Subcutaneous abdominal adipose tissue (tissue), 5 donors: ENCODE data around the gene YBX1.

ENCODE experiments used
- H3K27ac ChIP-seq: one replicate; pipeline ENCODE4 v1.7.0; 2013; ENCODE audit warnings: low read depth, mild to moderate bottlenecking, inconsistent platforms, low read length, moderate library complexity
- H3K27me3 ChIP-seq, 5 donors: one replicate each; pipeline ENCODE4 v1.7.0; 2013; ENCODE audit warnings: low read length in 5 of 5, inconsistent platforms in 1 of 5; ENCODE audit not compliant: control insufficient read depth in 5 of 5, insufficient read depth in 4 of 5
- H3K36me3 ChIP-seq, 5 donors: one replicate each; pipeline ENCODE4 v1.7.0; 2013; ENCODE audit warnings: low read length in 5 of 5; ENCODE audit not compliant: control insufficient read depth in 5 of 5, insufficient read depth in 5 of 5
- H3K4me1 ChIP-seq, 5 donors: one replicate each; pipeline ENCODE4 v1.7.0; 2013; ENCODE audit warnings: low read length in 5 of 5, mild to moderate bottlenecking in 3 of 5, moderate library complexity in 1 of 5; ENCODE audit not compliant: control insufficient read depth in 5 of 5, insufficient read depth in 5 of 5
- H3K4me3 ChIP-seq, 5 donors: one replicate each; pipeline ENCODE4 v1.7.0; 2013; ENCODE audit warnings: low read length in 5 of 5, low read depth in 1 of 5
- H3K9ac ChIP-seq, 5 donors: one replicate each; pipeline ENCODE4 v1.7.0; 2013; ENCODE audit warnings: low read length in 5 of 5, mild to moderate bottlenecking in 4 of 5, moderate library complexity in 3 of 5
- H3K9me3 ChIP-seq, 5 donors: one replicate each; pipeline ENCODE4 v1.7.0; 2013; ENCODE audit warnings: low read length in 5 of 5; ENCODE audit not compliant: control insufficient read depth in 5 of 5
- donor health status: healthy.
- donor health status: healthy.
- donor health status: healthy.
- donor health status: healthy.
- donor health status: healthy.

Gene YBX1

DNA sequence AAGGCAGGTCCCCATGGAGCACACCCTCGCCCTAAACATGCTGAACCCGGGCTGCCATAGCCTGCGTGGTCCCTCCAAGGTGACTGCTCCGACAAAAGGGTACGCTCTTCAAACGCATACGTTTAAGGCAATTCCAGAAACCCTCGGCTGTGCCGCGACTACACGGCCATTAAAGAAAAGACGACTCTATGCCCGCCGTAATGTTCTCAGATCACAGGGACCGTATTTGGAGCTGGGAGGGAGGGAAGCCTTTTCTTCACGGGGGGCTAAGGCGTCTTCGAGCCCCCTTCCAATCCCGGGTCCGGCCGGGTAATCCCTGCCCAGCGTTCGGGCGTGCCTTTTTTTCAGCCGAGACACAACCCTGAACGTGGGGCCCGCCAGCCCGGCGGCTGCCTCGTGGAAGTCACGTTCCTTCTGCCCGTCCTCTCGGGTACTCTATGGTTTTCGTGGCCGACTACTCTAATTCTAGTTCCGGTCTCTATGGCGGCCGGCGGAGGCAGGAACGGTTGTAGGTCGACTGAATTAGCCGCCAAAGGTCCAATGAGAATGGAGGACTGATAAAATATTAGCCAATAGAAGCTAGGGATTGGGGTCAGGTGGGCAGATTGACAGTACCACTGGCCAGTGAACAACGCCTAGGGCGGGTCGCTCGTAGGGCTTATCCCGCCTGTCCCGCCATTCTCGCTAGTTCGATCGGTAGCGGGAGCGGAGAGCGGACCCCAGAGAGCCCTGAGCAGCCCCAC lies at the start of gene YBX1:
TSS of gene YBX1 (plus strand) at position 678 of the 743 bp plus-strand sequence. CDS start 148 bp downstream, outside the sequence.
- Histone ChIP-seq H3K36me3 (peaks cover 0 to 4% (median 2%) of the 10 kb centered on the region in 5 donors), H3K4me1 (peaks cover 0 to 60% (median 54%) of the 10 kb centered on the region in 5 donors), H3K27ac (peak within 1 kb of the TSS; percentile 94), H3K27me3 (no peaks in the 10 kb centered on the region), H3K9me3 (no peaks in the 10 kb centered on the region), H3K9ac (peak within 1 kb of the TSS; percentile 73 to 99 (median 91)), H3K4me3 (peak within 1 kb of the TSS; percentile 76 to 97 (median 84))

DNA sequence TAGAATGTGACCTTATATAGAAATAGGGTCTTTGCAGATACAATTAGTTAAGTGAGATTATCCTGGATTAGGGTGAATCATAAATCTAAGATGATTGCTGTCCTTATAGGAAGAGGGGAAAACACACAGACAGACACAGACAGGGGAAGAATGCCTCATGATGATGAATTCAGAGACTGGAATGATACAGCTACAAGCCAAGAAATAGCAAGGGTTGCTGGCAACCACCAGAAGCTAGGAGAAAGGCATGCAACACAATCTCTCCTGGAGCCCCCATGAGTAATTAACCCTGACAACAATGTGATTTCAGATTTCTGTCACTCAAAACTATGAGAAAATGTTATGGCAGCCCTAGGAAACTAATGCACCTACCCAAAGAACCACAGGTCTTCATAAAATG lies 43.1 kb upstream of the YBX1 start:
- Histone ChIP-seq H3K4me1 (peaks cover 0 to 12% (median 6%) of the 10 kb centered on the region in 5 donors), H3K36me3 (no peaks in the 10 kb centered on the region), H3K27ac (no peak overlapping the region), H3K9ac (no peak overlapping the region), H3K9me3 (no peaks in the 10 kb centered on the region), H3K4me3 (no peak overlapping the region), H3K27me3 (no peaks in the 10 kb centered on the region)

DNA sequence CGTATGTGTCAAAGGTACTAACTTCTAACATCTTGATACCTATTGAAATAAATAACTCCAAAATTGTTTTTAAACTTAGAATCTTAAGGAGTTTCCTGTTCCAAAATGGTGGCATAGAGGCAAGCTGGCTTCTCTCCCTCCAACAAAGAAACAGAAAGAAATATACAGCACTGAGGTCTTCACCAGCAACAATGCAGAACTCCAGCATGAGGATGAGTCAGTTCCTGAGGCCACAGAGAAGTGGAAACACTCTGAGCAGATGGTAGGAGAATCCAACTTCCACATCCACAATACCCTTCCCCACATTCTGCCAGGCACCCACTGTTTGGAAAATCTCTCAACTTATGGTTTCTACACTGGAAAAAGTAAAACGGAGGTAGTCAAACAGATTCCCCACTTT lies 36.2 kb upstream of the YBX1 start:
- H3K27ac ChIP-seq, result no peak overlapping the region
- H3K9me3 ChIP-seq, result no peaks in the 10 kb centered on the region
- H3K9ac ChIP-seq, result no peak overlapping the region
- H3K4me3 ChIP-seq, result no peak overlapping the region
- peaks cover 0 to 4% (median 0%) of the 10 kb centered on the region in 5 donors for H3K36me3 ChIP-seq
- H3K4me1 ChIP-seq, result no peaks in the 10 kb centered on the region
- no peaks in the 10 kb centered on the region for H3K27me3 ChIP-seq

DNA sequence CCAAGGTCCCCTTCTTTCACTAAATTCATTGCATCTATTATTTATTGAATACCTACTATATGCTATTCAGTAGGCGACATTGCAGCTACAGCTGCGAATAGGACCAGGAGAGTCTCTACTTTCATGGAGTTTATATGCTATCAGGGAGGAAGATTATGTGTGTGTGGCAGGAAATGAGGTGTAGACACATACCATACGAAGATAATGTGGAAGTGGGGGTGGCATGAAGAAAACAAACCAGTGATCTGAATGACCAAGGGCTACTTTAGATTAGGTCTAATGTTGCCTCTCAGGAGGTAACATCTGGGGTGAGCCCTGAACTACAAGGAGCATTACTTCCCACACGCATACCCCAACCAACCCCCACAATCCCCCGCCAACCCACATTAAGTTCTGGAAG lies 25.0 kb upstream of the YBX1 start:
- no peaks in the 10 kb centered on the region for H3K9me3 ChIP-seq
- H3K27ac ChIP-seq, result no peak overlapping the region
- H3K9ac ChIP-seq, result peak overlapping the region in 1 of 5 donors; percentile 98
- H3K4me1 ChIP-seq, result peaks cover 10 to 19% (median 18%) of the 10 kb centered on the region in 5 donors
- no peaks in the 10 kb centered on the region for H3K27me3 ChIP-seq
- H3K36me3 ChIP-seq, result peaks cover 8 to 19% (median 13%) of the 10 kb centered on the region in 5 donors
- peak overlapping the region in 4 of 5 donors; percentile 95 to 99 (median 97) for H3K4me3 ChIP-seq

DNA sequence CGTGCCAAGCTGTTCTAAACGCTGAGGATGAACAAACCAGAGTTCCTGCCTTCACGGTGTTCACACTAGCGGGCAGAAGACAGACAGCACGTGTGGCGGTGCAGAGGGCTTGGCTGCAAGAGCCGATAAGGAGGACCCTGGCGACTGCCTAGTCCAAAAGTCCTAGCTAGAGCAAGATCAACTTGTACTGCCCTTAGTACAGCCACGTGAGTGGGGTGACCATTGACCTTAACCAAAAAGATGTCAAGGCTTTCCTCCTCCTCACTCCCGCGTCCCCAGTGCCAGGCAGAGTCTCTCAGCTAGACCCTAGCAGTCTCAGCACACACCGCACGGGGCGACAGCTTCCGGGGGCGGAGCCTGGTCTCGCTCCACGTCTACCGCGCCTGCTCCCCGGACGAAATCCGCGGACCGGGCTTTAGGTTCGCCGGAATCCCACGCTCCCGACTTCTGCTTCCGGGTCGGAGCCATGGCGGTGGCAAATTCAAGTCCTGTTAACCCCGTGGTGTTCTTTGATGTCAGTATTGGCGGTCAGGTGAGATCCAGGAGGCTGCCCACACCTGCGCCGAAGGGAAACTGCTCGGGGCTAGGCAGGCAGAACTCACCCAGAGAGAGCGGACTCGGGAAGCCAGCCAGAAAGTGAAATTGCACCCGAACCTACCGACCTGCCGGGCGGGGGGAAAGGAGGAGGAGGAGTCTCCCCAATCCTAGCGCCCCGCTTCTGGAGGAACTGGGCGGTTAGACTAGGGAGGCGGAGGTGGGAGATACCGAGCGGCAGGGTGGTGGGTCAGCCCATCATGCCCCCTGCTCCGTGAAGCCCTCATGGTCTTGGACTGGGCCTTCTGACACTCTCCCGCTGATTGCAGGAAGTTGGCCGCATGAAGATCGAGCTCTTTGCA lies 24.0 kb upstream of the YBX1 start, which contains the start of gene PPIH:
TSS of gene PPIH (plus strand) at position 443 of the 896 bp plus-strand sequence. CDS start at position 467, 24 bp downstream.
- Histone ChIP-seq H3K27me3 (no peaks in the 10 kb centered on the region), H3K9ac (peak within 1 kb of the TSS; percentile 83 to 98 (median 87)), H3K9me3 (no peaks in the 10 kb centered on the region), H3K27ac (peak within 1 kb of the TSS; percentile 74), H3K36me3 (peaks cover 8 to 19% (median 15%) of the 10 kb centered on the region in 5 donors), H3K4me3 (peak within 1 kb of the TSS; percentile 95 to 99 (median 98)), H3K4me1 (peaks cover 10 to 19% (median 18%) of the 10 kb centered on the region in 5 donors)

DNA sequence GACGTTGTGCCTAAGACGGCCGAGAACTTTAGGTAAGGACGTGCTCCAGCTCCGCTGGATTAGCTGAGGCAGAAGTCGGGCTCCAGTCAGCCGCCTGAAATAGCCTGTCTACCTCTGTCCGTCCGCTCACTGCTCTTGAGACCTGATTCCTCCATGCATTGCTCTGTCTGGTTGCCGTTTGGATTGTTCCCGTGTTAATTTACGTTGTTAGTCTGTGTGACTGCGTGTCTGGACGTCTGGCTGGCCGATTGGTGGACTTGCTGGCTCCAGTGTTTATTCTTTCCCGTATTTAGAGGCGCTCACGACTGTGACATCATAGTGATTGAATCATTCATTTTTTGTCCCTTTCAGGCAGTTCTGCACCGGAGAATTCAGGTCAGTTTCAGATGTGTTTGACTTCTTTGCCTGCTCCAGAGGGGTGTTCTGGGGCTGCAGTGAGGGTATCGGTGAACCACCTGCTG lies 23.3 kb upstream of the YBX1 start:
- Histone ChIP-seq H3K9me3 (no peaks in the 10 kb centered on the region), H3K36me3 (peaks cover 11 to 21% (median 19%) of the 10 kb centered on the region in 5 donors), H3K4me1 (peaks cover 10 to 19% (median 18%) of the 10 kb centered on the region in 5 donors), H3K9ac (peak overlapping the region; percentile 83 to 98 (median 87)), H3K27me3 (no peaks in the 10 kb centered on the region), H3K4me3 (peak overlapping the region; percentile 95 to 99 (median 98)), H3K27ac (peak overlapping the region; percentile 74)

DNA sequence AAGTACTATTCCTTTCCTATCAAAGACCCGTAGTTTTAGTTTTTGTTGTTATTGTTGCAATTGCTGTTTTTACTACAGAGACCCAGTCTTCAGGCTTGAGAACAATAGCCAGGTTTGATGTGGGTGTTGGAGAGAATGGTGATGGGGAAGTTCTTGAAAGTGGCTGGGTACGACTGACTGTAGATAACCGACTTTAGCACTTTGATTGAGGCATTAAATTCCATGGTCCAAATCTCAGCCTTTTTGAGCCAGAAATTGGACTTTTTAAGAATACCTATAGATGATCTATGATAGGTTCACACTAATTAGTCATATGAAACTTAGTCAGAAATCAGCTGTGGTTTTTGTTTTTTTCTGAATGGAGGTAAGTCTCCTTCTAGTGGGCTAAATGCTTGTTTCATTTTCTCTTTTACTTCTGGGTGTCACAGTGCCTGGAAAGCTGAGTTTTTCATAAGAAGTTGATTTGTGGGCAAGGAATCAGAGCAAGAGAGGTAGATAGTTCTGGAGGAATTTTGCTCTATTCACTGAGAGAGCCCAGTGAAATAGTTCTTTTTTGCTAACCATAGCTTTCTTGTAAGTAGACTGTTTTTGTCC lies 21.2 kb upstream of the YBX1 start:
- Histone ChIP-seq H3K27ac (no peak overlapping the region), H3K27me3 (no peaks in the 10 kb centered on the region), H3K4me3 (no peak overlapping the region), H3K9ac (no peak overlapping the region), H3K4me1 (peaks cover 10 to 19% (median 18%) of the 10 kb centered on the region in 5 donors), H3K9me3 (no peaks in the 10 kb centered on the region), H3K36me3 (peaks cover 25 to 41% (median 33%) of the 10 kb centered on the region in 5 donors)

DNA sequence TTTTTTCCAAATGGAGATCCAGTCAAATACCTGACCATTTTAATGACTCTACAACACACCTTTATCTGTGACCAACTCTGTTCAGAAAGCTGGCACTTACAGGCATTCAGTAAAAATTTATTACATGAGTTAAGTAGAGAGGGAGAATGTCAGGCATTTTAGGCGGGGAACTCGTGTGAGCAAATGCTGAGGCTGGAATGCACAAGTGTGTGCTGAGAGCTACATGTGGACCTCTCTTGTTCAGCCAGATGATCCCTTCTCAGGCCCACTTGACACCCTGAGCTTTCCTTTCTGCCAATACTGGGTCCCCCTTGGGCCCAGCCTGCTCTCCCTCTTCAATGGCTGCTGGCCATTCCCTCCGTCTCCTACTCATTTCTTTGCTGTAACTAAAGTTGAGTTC lies 12.3 kb upstream of the YBX1 start:
- Histone ChIP-seq H3K27ac (no peak overlapping the region), H3K4me3 (no peak overlapping the region), H3K27me3 (no peaks in the 10 kb centered on the region), H3K36me3 (peaks cover 23 to 73% (median 48%) of the 10 kb centered on the region in 5 donors), H3K4me1 (no peaks in the 10 kb centered on the region), H3K9me3 (no peaks in the 10 kb centered on the region), H3K9ac (no peak overlapping the region)

DNA sequence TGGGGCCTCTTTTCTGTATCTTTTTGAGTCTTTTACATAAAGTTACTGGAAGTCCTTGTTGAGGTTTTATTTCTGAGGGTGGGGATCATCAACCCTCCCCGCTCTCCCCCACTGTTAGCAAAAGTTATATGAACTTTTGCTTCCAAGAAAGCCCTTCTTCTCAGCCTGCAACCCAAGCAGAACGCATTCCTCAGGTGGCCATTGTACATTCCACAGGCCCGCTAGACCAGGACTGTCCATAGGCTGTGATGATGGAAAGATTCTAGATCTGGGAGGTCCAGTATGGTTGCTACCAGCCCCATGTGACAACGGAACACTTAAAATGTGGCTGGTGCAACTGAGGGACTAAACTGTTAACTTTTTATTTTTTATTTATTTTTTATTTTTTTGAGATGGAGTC lies 11.8 kb upstream of the YBX1 start:
- H3K27ac ChIP-seq, result no peak overlapping the region
- H3K4me1 ChIP-seq, result no peaks in the 10 kb centered on the region
- no peaks in the 10 kb centered on the region for H3K27me3 ChIP-seq
- no peak overlapping the region for H3K9ac ChIP-seq
- peaks cover 23 to 73% (median 49%) of the 10 kb centered on the region in 5 donors for H3K36me3 ChIP-seq
- H3K4me3 ChIP-seq, result no peak overlapping the region
- H3K9me3 ChIP-seq, result no peaks in the 10 kb centered on the region
